K562 (cell line): Measurements from ENCODE around the gene DALRD3. TPM values are rescaled to one million over a fixed set of nuclear protein-coding genes. Genes with fewer than 3 reads are reported as not detected.
A peak's percentile ranks its signal among the peaks of the same experiment; 100 is the strongest.

Source experiments
- CREB1 ChIP-seq, 2 experiments: sonication (generic) in 1 of 2; formaldehyde crosslinking in 1 of 2; IDR thresholded peaks; 2 replicates each; pipeline versions ENCODE4 v1.6.1 to v1.8.0; 2012 to 2022; ENCODE audit warnings: inconsistent platforms in 1 of 2, mild to moderate bottlenecking in 1 of 2, missing genetic modification reagents in 1 of 2, moderate library complexity in 1 of 2
- ELF4 ChIP-seq: fragments of 450-650 bp; formaldehyde crosslinking; IDR thresholded peaks from 2 replicates; pipeline ENCODE4 v1.4.0; 2022; ENCODE audit warnings: missing genetic modification characterization
- GATA2 ChIP-seq: sonication (generic); formaldehyde crosslinking; IDR thresholded peaks from 2 replicates; pipeline ENCODE4 v1.4.0; 2020; ENCODE audit warnings: mild to moderate bottlenecking, missing genetic modification reagents
- KAT7 ChIP-seq: sonication (generic); formaldehyde crosslinking; IDR thresholded peaks from 2 replicates; pipeline ENCODE4 v1.8.0; 2022; ENCODE audit warnings: missing genetic modification reagents, mild to moderate bottlenecking, borderline replicate concordance
- KDM1A ChIP-seq, 2 experiments: fragments of 450-650 bp; IDR thresholded peaks; 2 replicates each; pipeline ENCODE4 v1.6.1; 2016; ENCODE audit warnings: mild to moderate bottlenecking in 2 of 2
- KDM5B ChIP-seq: fragments of 200-600 bp; sonication (generic); IDR thresholded peaks from 2 replicates; pipeline ENCODE4 v1.6.1; 2012; ENCODE audit warnings: low read depth, mild to moderate bottlenecking, moderate library complexity, low read length, control low read depth, inconsistent platforms; ENCODE audit not compliant: insufficient replicate concordance
- MAX ChIP-seq: sonication (generic); formaldehyde crosslinking; IDR thresholded peaks from 2 replicates; pipeline ENCODE4 v1.9.0; 2022; ENCODE audit warnings: mild to moderate bottlenecking, missing genetic modification reagents
- MEF2A ChIP-seq: IDR thresholded peaks from 2 replicates; pipeline ENCODE4 v1.6.1; 2011; ENCODE audit warnings: low read depth, mild to moderate bottlenecking, low read length, moderate library complexity; ENCODE audit not compliant: control insufficient read depth
- NELFE ChIP-seq: IDR thresholded peaks from 2 replicates; pipeline ENCODE4 v1.6.1; 2011; ENCODE audit warnings: mild to moderate bottlenecking; ENCODE audit not compliant: insufficient read depth, insufficient read length
- POLR2AphosphoS2 ChIP-seq: IDR thresholded peaks from 2 replicates; pipeline ENCODE4 v1.6.1; 2012; ENCODE audit warnings: low read length, improper control_type of control experiment
- POLR2G ChIP-seq: fragments of 200-400 bp; formaldehyde crosslinking; IDR thresholded peaks from 2 replicates; pipeline ENCODE4 v1.6.1; 2017; ENCODE audit warnings: low read depth, mild to moderate bottlenecking, antibody characterized with exemption, low read length, moderate library complexity
- RBFOX2 ChIP-seq: fragments of 200-400 bp; formaldehyde crosslinking; IDR thresholded peaks from 2 replicates; pipeline ENCODE4 v1.6.1; 2017; ENCODE audit warnings: low read depth, mild to moderate bottlenecking, low read length, moderate library complexity
- SMAD4 ChIP-seq: fragments of 250-450 bp; sonication (Bioruptor Pico); conservative IDR thresholded peaks from 2 replicates; pipeline ENCODE4 v1.8.0; 2021; ENCODE audit warnings: inconsistent platforms, mild to moderate bottlenecking, moderate library complexity
- TCF3 ChIP-seq: sonication (generic); formaldehyde crosslinking; IDR thresholded peaks from 2 replicates; pipeline ENCODE4 v1.4.0; 2020; ENCODE audit warnings: mild to moderate bottlenecking, missing genetic modification reagents
- TFAP4 ChIP-seq: sonication (generic); formaldehyde crosslinking; IDR thresholded peaks from 2 replicates; pipeline ENCODE4 v1.8.0; 2022; ENCODE audit warnings: missing genetic modification reagents, mild to moderate bottlenecking, moderate library complexity, borderline replicate concordance
- THRB ChIP-seq: fragments of 450-650 bp; formaldehyde crosslinking; conservative IDR thresholded peaks from 2 replicates; pipeline ENCODE4 v1.4.0; 2022; ENCODE audit warnings: mild to moderate bottlenecking, missing genetic modification characterization
- ZNF282 ChIP-seq: sonication (generic); formaldehyde crosslinking; IDR thresholded peaks from 2 replicates; pipeline ENCODE4 v1.8.1; 2023; ENCODE audit warnings: missing genetic modification reagents
- polyA plus RNA-seq, 8 experiments: library from polyadenylated mRNA; depleted of rRNA in 4 of 8; stranded (reverse) in 5 of 8; unstranded in 3 of 8; fragments of >200 nt; fragmentation: Nextera tagmentation in 2 of 8; fragmentation: Illumina TruSeq in 1 of 8; extraction: Ambion mirVana in 2 of 8; extraction: Trizol in 1 of 8; gene quantifications; 2 replicates each; pipeline versions ENCODE4 v1.2.1 to v1.2.3, GENCODE V29; 2011 to 2014; ENCODE audit warnings: inconsistent platforms in 1 of 8, missing spikeins in 1 of 8
- total RNA-seq, 7 experiments: library from RNA; depleted of rRNA in 6 of 7; stranded (reverse); fragments of >200 nt in 6 of 7; fragmentation: Illumina TruSeq in 2 of 7; extraction: Trizol in 2 of 7; gene quantifications; 2 replicates each; pipeline versions ENCODE4 v1.2.1 to v1.2.3, GENCODE V29; 2011 to 2021; ENCODE audit warnings: low replicate concordance in 1 of 7
- TF ChIP-seq, protein P1 (sequence below): fragments of 200-400 bp; formaldehyde crosslinking; IDR thresholded peaks from 2 replicates; pipeline ENCODE4 v1.6.1; 2017; ENCODE audit warnings: mild to moderate bottlenecking, low read depth, low read length, moderate library complexity
- TF ChIP-seq, protein P2 (sequence below): conservative IDR thresholded peaks from 2 replicates; pipeline ENCODE4 v1.6.1; 2011; ENCODE audit warnings: low read depth, mild to moderate bottlenecking, low read length; ENCODE audit not compliant: control insufficient read depth

DALRD3 gene
- total and polyA plus RNA-seq, 9 of the 15 experiments (the other 6 are each of a cell fraction or from before 2014, with no cell fraction given), result 6.6 to 31.3 (median 14.4) TPM

GRCh38 chr3:49025005-49025792 lies 6.8 kb upstream of the DALRD3 start (continued):
- TF ChIP-seq TFAP4 (CRISPR knock-in tag) (peak; percentile 84), ELF4 (CRISPR knock-in tag) (0 out of 2 replicates have a peak, but pooled peaks have one; percentile 31), GATA2 (CRISPR knock-in tag) (0 out of 2 replicates have a peak, but pooled peaks have one; percentile 24), TCF3 (peak; percentile 61), ZNF282 (CRISPR knock-in tag) (no peak), SMAD4 (CRISPR knock-in tag) (no peak), NELFE (no peak), POLR2AphosphoS2 (peak; percentile 89), KDM5B (peak; percentile 14), MEF2A (no peak), CREB1 (IDR thresholded peaks at IDR 0.05) (0 out of 2 replicates have a peak, but pooled peaks have one; percentile 7), CREB1 (CRISPR knock-in tag; IDR thresholded peaks at IDR 0.05) (no peak), RBFOX2 (peak; percentile 70), MAX (CRISPR knock-in tag) (peak; percentile 71), KDM1A (IDR thresholded peaks at IDR 0.05) (0 out of 4 replicates have a peak, but pooled peaks of 1 of the 2 experiments have one; percentile 37), POLR2G (peak; percentile 70; the same call in 1 of the 2 replicates), THRB (CRISPR knock-in tag) (peak; percentile 64; the same call in 1 of the 2 replicates), KAT7 (CRISPR knock-in tag) (no peak)
- TF ChIP-seq, protein P1, sequence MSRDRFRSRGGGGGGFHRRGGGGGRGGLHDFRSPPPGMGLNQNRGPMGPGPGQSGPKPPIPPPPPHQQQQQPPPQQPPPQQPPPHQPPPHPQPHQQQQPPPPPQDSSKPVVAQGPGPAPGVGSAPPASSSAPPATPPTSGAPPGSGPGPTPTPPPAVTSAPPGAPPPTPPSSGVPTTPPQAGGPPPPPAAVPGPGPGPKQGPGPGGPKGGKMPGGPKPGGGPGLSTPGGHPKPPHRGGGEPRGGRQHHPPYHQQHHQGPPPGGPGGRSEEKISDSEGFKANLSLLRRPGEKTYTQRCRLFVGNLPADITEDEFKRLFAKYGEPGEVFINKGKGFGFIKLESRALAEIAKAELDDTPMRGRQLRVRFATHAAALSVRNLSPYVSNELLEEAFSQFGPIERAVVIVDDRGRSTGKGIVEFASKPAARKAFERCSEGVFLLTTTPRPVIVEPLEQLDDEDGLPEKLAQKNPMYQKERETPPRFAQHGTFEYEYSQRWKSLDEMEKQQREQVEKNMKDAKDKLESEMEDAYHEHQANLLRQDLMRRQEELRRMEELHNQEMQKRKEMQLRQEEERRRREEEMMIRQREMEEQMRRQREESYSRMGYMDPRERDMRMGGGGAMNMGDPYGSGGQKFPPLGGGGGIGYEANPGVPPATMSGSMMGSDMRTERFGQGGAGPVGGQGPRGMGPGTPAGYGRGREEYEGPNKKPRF, result no peak
- TF ChIP-seq, protein P2, sequence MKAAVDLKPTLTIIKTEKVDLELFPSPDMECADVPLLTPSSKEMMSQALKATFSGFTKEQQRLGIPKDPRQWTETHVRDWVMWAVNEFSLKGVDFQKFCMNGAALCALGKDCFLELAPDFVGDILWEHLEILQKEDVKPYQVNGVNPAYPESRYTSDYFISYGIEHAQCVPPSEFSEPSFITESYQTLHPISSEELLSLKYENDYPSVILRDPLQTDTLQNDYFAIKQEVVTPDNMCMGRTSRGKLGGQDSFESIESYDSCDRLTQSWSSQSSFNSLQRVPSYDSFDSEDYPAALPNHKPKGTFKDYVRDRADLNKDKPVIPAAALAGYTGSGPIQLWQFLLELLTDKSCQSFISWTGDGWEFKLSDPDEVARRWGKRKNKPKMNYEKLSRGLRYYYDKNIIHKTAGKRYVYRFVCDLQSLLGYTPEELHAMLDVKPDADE, result peak; percentile 58; the same call in 1 of the 2 replicates
